Brain microvascular endothelial cell (primary cell): ENCODE data around the gene IKZF1.

Experiments used
- DNase-seq: peaks from one replicate; pipeline ENCODE4 v3.0.0-alpha.2; 2020
- H3K27ac ChIP-seq: fragments of 250-450 bp; sonication (Bioruptor Pico); 2 replicates; pipeline ENCODE4 v1.5.1; 2020; ENCODE audit warnings: mild to moderate bottlenecking, moderate library complexity
- H3K27me3 ChIP-seq: fragments of 250-450 bp; sonication (Bioruptor Pico); replicated peaks from 2 replicates; pipeline ENCODE4 v1.5.1; 2020; ENCODE audit warnings: mild to moderate bottlenecking
- H3K36me3 ChIP-seq: fragments of 250-450 bp; sonication (Bioruptor Pico); replicated peaks from 2 replicates; pipeline ENCODE4 v1.5.1; 2020; ENCODE audit warnings: mild to moderate bottlenecking
- H3K4me3 ChIP-seq: 2 replicates; pipeline ENCODE4 v1.5.1; 2011; ENCODE audit warnings: low read depth, mild to moderate bottlenecking, control low read depth, low read length, moderate library complexity
- in situ Hi-C: cut with HindIII; loops from 2 replicates; pipeline ENCODE4 v1.10.0; 2017; ENCODE audit warnings: low sequenced_read_pairs, low pct_ligation_motif_present
- TF ChIP-seq, protein P1 (sequence below): IDR thresholded peaks from 2 replicates; pipeline ENCODE4 v1.5.1; 2011; ENCODE audit warnings: low read depth, mild to moderate bottlenecking, moderate library complexity, low read length, control low read depth, inconsistent platforms; ENCODE audit errors: missing control alignments

IKZF1 gene

DNA sequence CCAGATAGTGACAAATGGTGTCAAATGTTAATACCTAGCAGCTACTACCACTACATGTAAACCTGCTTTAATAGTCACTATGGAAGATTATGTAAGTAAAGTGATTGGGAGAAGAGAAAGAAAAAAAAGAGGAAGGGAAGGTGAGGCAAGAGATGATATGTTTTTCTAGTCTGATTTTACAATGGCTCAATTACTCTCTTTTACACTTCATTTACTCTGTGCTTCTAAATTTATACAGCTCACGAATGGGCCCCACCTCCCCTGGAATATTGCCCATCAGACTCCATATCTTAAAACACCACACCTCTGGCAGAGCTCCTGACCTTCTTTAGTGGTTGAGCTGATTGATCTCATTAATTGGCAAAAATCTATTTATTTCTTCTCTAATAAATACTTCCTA, 28.0 kb upstream of the IKZF1 start:
- no peak overlapping the region for H3K27ac ChIP-seq
- no peak overlapping the region for H3K4me3 ChIP-seq
- no peaks in the 10 kb centered on the region for H3K27me3 ChIP-seq
- TF ChIP-seq, protein P1, sequence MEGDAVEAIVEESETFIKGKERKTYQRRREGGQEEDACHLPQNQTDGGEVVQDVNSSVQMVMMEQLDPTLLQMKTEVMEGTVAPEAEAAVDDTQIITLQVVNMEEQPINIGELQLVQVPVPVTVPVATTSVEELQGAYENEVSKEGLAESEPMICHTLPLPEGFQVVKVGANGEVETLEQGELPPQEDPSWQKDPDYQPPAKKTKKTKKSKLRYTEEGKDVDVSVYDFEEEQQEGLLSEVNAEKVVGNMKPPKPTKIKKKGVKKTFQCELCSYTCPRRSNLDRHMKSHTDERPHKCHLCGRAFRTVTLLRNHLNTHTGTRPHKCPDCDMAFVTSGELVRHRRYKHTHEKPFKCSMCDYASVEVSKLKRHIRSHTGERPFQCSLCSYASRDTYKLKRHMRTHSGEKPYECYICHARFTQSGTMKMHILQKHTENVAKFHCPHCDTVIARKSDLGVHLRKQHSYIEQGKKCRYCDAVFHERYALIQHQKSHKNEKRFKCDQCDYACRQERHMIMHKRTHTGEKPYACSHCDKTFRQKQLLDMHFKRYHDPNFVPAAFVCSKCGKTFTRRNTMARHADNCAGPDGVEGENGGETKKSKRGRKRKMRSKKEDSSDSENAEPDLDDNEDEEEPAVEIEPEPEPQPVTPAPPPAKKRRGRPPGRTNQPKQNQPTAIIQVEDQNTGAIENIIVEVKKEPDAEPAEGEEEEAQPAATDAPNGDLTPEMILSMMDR = no peak
- in situ Hi-C loops = no loop called here
- no peaks in the 10 kb centered on the region for H3K36me3 ChIP-seq
- DNase-seq = no peak

DNA sequence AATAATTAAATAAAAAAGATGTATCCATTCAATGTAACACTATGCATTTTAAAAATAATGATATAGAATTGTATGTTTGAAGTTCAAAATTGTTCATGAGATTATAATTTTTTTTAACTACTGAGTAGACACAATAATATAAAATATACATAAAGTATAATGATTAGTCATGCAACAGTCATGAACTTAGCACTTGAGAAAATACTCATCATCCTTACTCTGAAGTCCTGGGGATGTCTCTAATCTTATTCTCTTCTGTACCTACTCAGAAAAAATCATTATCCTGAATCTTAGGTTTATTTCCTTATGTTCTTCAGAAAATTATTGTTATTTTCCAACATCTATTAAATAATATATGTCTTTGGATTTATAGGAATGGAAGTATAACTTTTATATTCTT, 26.4 kb upstream of the IKZF1 start:
- DNase-seq = no peak
- Histone ChIP-seq H3K36me3 (no peaks in the 10 kb centered on the region), H3K27me3 (no peaks in the 10 kb centered on the region), H3K27ac (no peak overlapping the region), H3K4me3 (no peak overlapping the region)
- TF ChIP-seq, protein P1 = no peak
- in situ Hi-C loops = no loop called here

DNA sequence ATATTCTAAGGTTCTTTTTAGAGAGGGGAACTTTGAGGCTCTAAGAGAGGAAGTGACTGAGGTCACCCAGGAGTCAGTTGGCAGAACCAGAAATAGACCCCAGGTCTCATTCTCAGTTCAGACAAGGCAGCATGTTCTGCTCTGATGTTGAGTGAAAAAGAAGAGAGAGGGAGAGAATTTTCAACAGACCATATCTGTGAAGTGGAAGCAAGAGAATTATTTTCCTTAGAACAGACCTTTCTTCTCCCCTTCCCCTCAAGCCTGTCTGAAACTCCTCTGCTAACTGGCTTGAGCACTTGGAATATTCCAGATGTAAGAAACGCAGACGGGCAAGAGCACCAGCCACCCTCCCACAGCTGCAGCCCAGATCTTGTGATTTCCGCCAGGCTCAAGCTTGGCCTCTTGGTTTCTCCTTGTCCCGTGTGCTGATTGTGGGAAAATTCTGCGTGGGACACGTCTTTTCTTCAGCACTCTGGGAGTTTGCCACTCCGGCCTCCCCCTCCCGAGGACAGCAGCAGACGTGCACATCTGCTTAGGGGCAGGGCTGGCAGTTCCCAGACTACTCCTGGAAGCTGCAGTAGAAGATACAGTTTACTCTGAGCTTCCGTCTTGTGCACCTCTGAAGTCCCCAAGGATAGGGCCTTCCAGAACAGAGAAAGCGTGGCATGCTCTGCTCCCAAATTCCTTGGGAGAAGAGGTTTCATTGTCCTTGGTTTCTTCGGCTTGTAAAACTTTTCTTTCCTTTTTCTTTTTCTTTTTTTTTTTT, 22.7 kb upstream of the IKZF1 start:
- TF ChIP-seq, protein P1 = no peak
- no peak overlapping the region for H3K27ac ChIP-seq
- no peaks in the 10 kb centered on the region for H3K27me3 ChIP-seq
- no peak for DNase-seq
- in situ Hi-C loops = no loop called here
- H3K36me3 ChIP-seq = no peaks in the 10 kb centered on the region
- H3K4me3 ChIP-seq = no peak overlapping the region

DNA sequence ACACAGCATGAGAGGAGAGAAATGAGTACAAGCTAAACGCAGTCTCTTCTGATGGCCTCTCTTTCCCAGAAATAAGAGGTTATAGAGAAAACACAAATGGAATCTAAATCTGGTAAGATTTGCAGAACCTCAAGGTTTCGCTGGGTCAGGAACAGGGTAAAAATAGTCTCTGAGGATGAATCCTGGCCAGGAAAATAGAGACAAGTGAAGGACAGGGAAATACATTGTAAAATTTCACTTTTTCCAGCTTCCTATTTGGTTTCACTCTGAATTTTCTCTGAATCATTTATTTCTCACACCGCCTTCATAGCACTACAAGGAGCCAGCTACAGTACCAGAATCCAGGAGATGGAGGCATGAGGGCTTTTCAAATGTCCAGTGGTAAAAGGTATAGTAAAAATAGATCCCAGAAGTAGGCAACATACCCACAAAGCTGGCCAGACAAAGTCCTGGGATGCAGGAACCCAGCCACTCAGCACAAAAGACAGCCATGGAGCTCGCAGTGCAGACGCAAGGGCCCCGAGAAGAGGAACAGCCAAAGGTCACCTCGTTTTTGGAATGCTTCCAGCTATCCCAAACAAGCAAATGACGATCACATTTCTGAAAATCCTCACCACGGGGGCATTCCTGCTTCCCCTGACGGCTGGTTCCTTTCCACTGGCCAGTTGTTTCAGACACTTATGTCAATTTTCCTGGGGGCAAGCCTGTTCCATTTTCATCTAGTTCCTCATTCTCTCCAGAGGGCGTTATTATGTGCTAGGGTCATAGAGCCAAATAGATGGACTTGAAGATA, 21.5 kb upstream of the IKZF1 start:
- in situ Hi-C loops = no loop called here

DNA sequence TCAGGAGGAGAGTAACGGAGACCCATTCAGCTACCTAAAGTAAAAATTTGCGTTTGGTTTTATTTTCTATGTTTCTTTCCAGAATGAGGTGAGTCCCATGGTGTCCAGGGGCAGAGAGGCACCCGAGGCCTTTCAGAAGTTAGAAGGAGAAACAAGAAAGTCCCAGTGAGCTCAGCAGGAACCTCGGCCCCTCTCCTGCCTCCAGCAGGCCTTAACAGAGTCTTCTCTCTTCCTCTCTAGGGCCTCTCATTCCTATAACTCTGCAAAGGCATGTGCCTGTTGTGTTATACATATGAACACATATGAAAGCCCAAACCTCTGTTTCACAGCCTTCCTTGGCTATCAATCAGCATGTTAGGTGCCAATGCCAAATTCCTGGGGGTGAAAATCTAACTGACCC, 20.8 kb upstream of the IKZF1 start:
- H3K4me3 ChIP-seq = no peak overlapping the region

More for the DNA sequence above, 21.5 kb upstream of the IKZF1 start:
- Histone ChIP-seq H3K36me3 (no peaks in the 10 kb centered on the region), H3K27me3 (no peaks in the 10 kb centered on the region), H3K27ac (no peak overlapping the region), H3K4me3 (no peak overlapping the region)
- TF ChIP-seq, protein P1 = no peak
- no peak for DNase-seq

More for the DNA sequence above, 20.8 kb upstream of the IKZF1 start:
- in situ Hi-C loops = no loop called here
- no peak for DNase-seq
- no peak overlapping the region for H3K27ac ChIP-seq
- TF ChIP-seq, protein P1 = no peak
- no peaks in the 10 kb centered on the region for H3K36me3 ChIP-seq
- no peaks in the 10 kb centered on the region for H3K27me3 ChIP-seq
